BE2C (cell line): ENCODE results near the gene FERMT1.

ENCODE experiments used
- DNase-seq: peaks from one replicate; pipeline ENCODE4 v3.0.0-alpha.2; 2020
- H3K27me3 ChIP-seq: fragments of 250-450 bp; sonication (Bioruptor Pico); 2 replicates; pipeline ENCODE4 v1.5.1; 2020; ENCODE audit warnings: mild to moderate bottlenecking
- H3K36me3 ChIP-seq: fragments of 250-450 bp; sonication (Bioruptor Pico); 2 replicates; pipeline ENCODE4 v1.5.1; 2020; ENCODE audit warnings: mild to moderate bottlenecking
- H3K4me1 ChIP-seq: fragments of 250-450 bp; sonication (Bioruptor Pico); 2 replicates; pipeline ENCODE4 v1.5.1; 2020
- H3K4me3 ChIP-seq: 2 replicates; pipeline ENCODE4 v1.5.1; 2011; ENCODE audit warnings: low read depth, low read length
- H3K9me3 ChIP-seq: fragments of 250-450 bp; sonication (Bioruptor Pico); 2 replicates; pipeline ENCODE4 v1.5.1; 2020
- TF ChIP-seq, protein P1 (sequence below): IDR thresholded peaks from 2 replicates; pipeline ENCODE4 v1.5.1; 2012; ENCODE audit warnings: mild to moderate bottlenecking, low read depth, low read length

The FERMT1 gene

DNA sequence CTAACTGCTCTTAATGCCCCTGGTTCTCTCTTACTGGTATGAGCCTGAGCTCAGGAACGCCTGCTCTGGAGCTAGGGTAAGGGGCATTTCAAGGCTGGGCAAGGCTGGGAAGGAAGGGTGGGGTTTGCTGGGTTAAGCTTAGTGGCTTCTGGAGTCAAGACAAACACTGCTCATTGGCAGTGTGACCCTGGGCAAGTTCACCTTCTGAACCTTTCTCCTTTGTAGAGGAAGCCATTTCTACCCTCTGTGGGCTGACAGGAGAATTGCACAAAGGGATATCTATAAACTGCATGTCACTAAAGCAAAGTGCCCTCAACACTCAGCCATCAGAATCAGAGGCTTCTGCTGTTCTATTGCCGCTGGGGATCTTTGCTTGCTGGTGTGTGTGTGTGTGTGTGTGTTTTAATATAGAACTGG lies 48.7 kb downstream of the FERMT1 start:
- H3K9me3 ChIP-seq: no peaks in the 10 kb centered on the region
- no peaks in the 10 kb centered on the region for H3K36me3 ChIP-seq
- peak; percentile 30 for DNase-seq
- TF ChIP-seq, protein P1, sequence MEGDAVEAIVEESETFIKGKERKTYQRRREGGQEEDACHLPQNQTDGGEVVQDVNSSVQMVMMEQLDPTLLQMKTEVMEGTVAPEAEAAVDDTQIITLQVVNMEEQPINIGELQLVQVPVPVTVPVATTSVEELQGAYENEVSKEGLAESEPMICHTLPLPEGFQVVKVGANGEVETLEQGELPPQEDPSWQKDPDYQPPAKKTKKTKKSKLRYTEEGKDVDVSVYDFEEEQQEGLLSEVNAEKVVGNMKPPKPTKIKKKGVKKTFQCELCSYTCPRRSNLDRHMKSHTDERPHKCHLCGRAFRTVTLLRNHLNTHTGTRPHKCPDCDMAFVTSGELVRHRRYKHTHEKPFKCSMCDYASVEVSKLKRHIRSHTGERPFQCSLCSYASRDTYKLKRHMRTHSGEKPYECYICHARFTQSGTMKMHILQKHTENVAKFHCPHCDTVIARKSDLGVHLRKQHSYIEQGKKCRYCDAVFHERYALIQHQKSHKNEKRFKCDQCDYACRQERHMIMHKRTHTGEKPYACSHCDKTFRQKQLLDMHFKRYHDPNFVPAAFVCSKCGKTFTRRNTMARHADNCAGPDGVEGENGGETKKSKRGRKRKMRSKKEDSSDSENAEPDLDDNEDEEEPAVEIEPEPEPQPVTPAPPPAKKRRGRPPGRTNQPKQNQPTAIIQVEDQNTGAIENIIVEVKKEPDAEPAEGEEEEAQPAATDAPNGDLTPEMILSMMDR: peak; percentile 69
- H3K4me3 ChIP-seq: no peak overlapping the region
- H3K4me1 ChIP-seq: no peaks in the 10 kb centered on the region
- H3K27me3 ChIP-seq: no peaks in the 10 kb centered on the region

DNA sequence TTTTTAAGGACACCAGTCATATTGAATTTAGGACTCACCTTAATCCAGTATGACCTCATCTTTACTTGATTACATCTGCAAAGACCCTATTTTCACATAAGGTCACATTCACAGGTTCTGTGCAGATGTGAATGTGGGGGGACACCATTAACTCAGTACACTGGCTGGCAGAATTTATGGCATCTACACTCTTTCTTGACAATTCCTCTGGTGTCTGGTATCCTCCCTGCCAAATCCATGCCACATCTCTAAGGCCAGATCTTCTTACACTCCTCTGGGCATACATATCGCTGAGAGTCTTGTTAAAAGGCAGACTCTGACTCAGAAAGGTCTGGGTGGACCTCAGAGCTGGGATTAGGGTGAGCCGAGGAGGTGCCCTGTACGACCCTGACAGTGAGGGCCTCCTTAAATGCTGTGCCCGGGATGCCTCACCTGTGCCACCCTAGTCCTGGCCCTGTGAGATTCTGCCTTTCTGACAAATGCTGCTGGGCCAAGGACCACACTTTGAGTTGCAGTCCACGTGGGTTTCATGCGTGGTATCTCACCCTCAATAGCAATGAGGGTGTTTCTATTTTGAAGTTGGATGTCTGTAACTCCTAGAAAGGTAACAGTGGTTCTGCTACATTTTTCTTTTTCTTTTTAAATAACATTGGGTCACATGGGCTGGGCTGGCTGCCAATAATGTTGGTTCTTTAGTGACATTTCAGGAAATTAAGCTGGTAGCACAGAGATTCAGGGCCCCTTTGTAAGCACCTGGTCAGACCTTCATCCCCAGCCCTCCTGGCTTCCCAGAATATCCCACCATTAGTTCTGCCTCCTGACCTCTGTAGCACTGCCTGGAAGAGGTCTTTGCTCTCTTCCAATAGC lies 51.8 kb downstream of the FERMT1 start:
- Histone ChIP-seq H3K36me3 (no peaks in the 10 kb centered on the region), H3K27me3 (no peaks in the 10 kb centered on the region), H3K4me1 (no peaks in the 10 kb centered on the region), H3K9me3 (no peaks in the 10 kb centered on the region), H3K4me3 (no peak overlapping the region)
- TF ChIP-seq, protein P1: no peak
- DNase-seq: no peak

DNA sequence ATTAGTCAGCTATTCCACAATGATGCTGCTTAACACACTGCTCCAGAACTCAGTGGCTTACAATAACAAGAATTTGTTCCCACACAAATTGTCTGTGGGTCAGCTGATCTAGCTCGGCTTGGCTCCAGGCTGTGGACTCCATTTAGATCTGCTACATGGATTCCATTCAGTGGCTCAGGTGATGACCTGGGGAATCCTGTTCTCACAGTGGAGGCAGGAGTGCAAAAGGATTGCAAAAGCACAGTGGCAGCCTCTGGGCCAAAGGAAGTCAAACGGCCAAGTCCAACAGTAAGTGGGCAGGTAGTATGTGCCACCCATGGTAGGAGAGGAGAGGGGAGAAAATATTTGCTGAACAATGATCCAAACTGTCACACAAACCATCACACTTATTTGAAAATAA lies 53.2 kb downstream of the FERMT1 start:
- Histone ChIP-seq H3K27me3 (no peaks in the 10 kb centered on the region), H3K4me3 (no peak overlapping the region), H3K4me1 (no peaks in the 10 kb centered on the region), H3K36me3 (no peaks in the 10 kb centered on the region), H3K9me3 (no peaks in the 10 kb centered on the region)
- no peak for DNase-seq
- TF ChIP-seq, protein P1: no peak

DNA sequence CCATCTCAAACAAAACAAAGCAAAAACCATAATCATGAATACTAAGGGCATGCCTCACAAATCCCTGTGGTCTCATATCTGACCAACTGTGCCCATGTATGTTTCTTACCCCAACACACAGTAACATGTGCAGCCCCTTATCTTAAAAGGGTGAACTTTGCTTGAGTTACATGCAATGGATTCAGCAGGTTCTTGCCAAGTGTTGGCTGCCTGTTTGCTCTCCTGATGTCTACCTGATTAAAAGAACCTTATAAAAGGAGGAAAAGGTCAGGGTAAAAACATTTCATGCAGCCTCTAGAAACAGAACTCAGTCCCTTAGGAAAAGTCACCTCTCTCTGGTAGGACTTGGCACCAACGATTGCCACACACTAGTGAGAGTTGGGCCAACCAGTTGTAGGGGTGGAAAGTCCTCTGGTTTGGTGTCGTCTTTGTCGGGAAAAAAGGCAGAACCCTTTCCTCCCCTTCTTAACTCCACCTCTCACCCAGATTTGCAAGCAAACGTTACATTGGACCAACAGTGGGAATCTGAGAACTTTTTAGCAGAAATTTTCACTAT lies 55.0 kb downstream of the FERMT1 start:
- TF ChIP-seq, protein P1: no peak
- Histone ChIP-seq H3K27me3 (no peaks in the 10 kb centered on the region), H3K4me3 (no peak overlapping the region), H3K36me3 (no peaks in the 10 kb centered on the region), H3K4me1 (no peaks in the 10 kb centered on the region), H3K9me3 (no peaks in the 10 kb centered on the region)
- DNase-seq: no peak

DNA sequence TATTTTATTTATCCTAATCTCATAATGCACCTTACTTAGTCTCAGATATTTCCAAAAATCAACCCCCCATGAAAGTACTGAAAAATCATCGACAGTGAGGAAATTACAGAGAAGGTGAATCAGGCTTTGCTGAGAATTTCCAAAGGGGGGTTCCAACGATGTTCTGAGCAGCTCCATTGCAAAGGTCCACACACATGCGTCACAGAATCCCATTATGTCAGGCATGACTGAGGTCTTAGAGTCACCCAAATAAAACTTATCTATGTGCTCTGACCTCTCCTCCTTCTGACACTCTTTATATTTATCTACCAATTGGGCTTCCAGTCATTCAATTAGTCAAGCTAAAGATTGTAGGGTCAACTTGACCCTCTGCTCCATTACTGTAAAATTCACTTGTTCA lies 56.2 kb downstream of the FERMT1 start:
- Histone ChIP-seq H3K36me3 (no peaks in the 10 kb centered on the region), H3K27me3 (no peaks in the 10 kb centered on the region), H3K4me3 (no peak overlapping the region), H3K9me3 (no peaks in the 10 kb centered on the region), H3K4me1 (no peaks in the 10 kb centered on the region)
- no peak for DNase-seq
- TF ChIP-seq, protein P1: no peak

DNA sequence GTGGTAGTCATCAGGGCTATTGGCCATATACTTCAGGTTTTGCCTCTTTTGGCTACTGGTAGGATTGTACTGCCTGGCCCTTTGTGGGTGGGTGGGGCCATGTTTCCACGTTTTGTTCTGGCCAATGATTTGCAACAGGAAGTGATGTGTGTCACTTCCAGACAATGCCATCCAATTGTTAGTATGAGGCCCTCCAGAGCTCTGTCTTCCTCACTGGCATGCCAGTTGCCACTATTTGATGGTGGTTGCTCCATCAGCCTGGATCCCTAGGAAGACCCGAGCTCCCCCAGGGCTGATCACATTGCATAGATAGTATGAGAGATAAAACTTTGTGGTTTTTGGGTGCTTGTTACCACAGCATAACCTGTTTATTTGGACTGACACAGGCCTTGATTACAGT lies 61.3 kb downstream of the FERMT1 start:
- TF ChIP-seq, protein P1: no peak

More for the DNA sequence above, 61.3 kb downstream of the FERMT1 start:
- no peaks in the 10 kb centered on the region for H3K36me3 ChIP-seq
- no peaks in the 10 kb centered on the region for H3K9me3 ChIP-seq
- H3K4me3 ChIP-seq: no peak overlapping the region
- no peaks in the 10 kb centered on the region for H3K4me1 ChIP-seq
- DNase-seq: no peak
- 0 out of 2 replicates have a peak, but pooled peaks cover 5% of the 10 kb centered on the region for H3K27me3 ChIP-seq
